ENCODE measurements around the gene GNMT. TPM values are rescaled to one million over a fixed set of nuclear protein-coding genes. Genes with fewer than 3 reads are reported as not detected.

GNMT gene
- polyA plus RNA-seq, 1 of the 3 experiments (the other 2 are of a cell fraction) = 2.0 TPM

- H3K27me3 ChIP-seq (ENCODE audit: insufficient read depth) = no peaks in the 10 kb centered on the region
- no peak overlapping the region for H2AFZ ChIP-seq (ENCODE audit: low read depth)
- no peak for TF ChIP-seq EZH2phosphoT487 (IDR thresholded peaks at IDR 0.05; ENCODE audit: borderline replicate concordance, low read depth)
- TF ChIP-seq RXRA (IDR thresholded peaks at IDR 0.05; ENCODE audit: borderline replicate concordance, low read depth) = no peak
- no peak for TF ChIP-seq MAX (IDR thresholded peaks at IDR 0.05; ENCODE audit: low read depth)
- no peak for TF ChIP-seq REST (IDR thresholded peaks at IDR 0.05; ENCODE audit: low read depth, low read length)
- no peak for TF ChIP-seq RCOR1 (IDR thresholded peaks at IDR 0.05; ENCODE audit: low read length)
- TF ChIP-seq YY1 (IDR thresholded peaks at IDR 0.05; ENCODE audit: low read depth) = no peak
- TF ChIP-seq GABPA (IDR thresholded peaks at IDR 0.05; ENCODE audit: low read depth) = no peak
- no peak for TF ChIP-seq TEAD4 (IDR thresholded peaks at IDR 0.05; ENCODE audit: borderline replicate concordance, insufficient read depth)
- TF ChIP-seq MEF2A (IDR thresholded peaks at IDR 0.05; ENCODE audit: borderline replicate concordance, low read depth) = no peak
- TF ChIP-seq ZBTB33 (IDR thresholded peaks at IDR 0.05; ENCODE audit: borderline replicate concordance, low read depth) = no peak
- TF ChIP-seq SIN3A (IDR thresholded peaks at IDR 0.05; ENCODE audit: borderline replicate concordance, low read depth, low read length) = no peak
- TF ChIP-seq EP300 (IDR thresholded peaks at IDR 0.05; ENCODE audit: borderline replicate concordance in 1 of 2, low read depth in 1 of 2, low read length in 1 of 2) = no peak
- TF ChIP-seq USF1 (IDR thresholded peaks at IDR 0.05; ENCODE audit: borderline replicate concordance, low read depth) = no peak
- no peak for TF ChIP-seq CTCF (IDR thresholded peaks at IDR 0.05)
- TF ChIP-seq JUND (IDR thresholded peaks at IDR 0.05) = no peak
- TF ChIP-seq IRF3 (IDR thresholded peaks at IDR 0.05; ENCODE audit: low read depth, low read length) = no peak
- TF ChIP-seq FOSL2 (IDR thresholded peaks at IDR 0.05; ENCODE audit: borderline replicate concordance, low read depth) = no peak
- no peak for TF ChIP-seq TAF1 (IDR thresholded peaks at IDR 0.05; ENCODE audit: borderline replicate concordance, low read depth, low read length)
- no peak for TF ChIP-seq NFIC (IDR thresholded peaks at IDR 0.05; ENCODE audit: borderline replicate concordance)
- no peak for TF ChIP-seq POLR2AphosphoS5 (IDR thresholded peaks at IDR 0.05; ENCODE audit: low read depth, low read length)
- no peak overlapping the region for H3K4me3 ChIP-seq (ENCODE audit: low read depth in 2 of 2, low read length in 1 of 2)
- H3K4me1 ChIP-seq (ENCODE audit: control insufficient read depth in 1 of 2, insufficient read depth in 2 of 2, low read depth in 1 of 2, low read length in 1 of 2) = no peaks in the 10 kb centered on the region
- H4K20me1 ChIP-seq (ENCODE audit: insufficient read depth) = no peaks in the 10 kb centered on the region
- WGBS (ENCODE audit: low lambda C conversion rate) = 94% methylated on average over 6 of the region's 6 CpGs
- H3K4me2 ChIP-seq = no peak overlapping the region
- no peaks in the 10 kb centered on the region for H3F3A ChIP-seq (replicated peaks; ENCODE audit: insufficient read depth)
- no peaks in the 10 kb centered on the region for H3K9me2 ChIP-seq
- H3K9ac ChIP-seq = no peak overlapping the region
- ChIA-PET CTCF (interaction anchor here (1.2 to 2.1 kb wide), 2 partner anchors 11 to 39 kb away, joined by 3 to 5 read pairs; partner anchors contain the start of gene CNPY3), POLR2A (no interaction called here)
- no peaks in the 10 kb centered on the region; the same call in 1 of the 2 replicates for H3K79me2 ChIP-seq (ENCODE audit: insufficient read depth)
- no peak for DNase-seq
- H3K9me3 ChIP-seq = no peaks in the 10 kb centered on the region
- H3K27ac ChIP-seq (ENCODE audit: low read depth in 2 of 2, low read length in 1 of 2) = no peak overlapping the region
- H3K36me3 ChIP-seq (replicated peaks in 1 of 2; ENCODE audit: control insufficient read depth in 1 of 2, insufficient read depth in 2 of 2, low read length in 1 of 2) = peaks cover 22 to 31% of the 10 kb centered on the region in 2 experiments
Observed at GRCh38 chr6:42940493-42941045, 20.0 kb upstream of the GNMT start.

Measured in SK-N-SH (cell line).